ENCODE results near the gene PPIF.

DNA sequence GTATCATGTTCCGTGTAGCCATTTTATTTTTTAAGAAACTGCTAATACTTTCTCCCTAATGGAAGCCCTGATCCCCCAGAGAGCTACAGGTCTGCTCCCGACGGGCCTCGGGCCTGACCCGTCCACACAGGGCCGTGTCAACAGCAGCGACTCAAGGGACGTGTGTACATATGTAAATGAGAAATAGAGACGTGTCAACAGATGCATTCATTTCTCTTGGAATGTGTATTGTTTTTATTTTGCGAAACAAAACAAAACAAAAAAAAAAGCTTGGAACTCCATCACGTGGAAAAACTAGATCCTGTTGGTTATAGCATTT is 31.7 kb upstream of the PPIF start:
- TF ChIP-seq, protein P1, sequence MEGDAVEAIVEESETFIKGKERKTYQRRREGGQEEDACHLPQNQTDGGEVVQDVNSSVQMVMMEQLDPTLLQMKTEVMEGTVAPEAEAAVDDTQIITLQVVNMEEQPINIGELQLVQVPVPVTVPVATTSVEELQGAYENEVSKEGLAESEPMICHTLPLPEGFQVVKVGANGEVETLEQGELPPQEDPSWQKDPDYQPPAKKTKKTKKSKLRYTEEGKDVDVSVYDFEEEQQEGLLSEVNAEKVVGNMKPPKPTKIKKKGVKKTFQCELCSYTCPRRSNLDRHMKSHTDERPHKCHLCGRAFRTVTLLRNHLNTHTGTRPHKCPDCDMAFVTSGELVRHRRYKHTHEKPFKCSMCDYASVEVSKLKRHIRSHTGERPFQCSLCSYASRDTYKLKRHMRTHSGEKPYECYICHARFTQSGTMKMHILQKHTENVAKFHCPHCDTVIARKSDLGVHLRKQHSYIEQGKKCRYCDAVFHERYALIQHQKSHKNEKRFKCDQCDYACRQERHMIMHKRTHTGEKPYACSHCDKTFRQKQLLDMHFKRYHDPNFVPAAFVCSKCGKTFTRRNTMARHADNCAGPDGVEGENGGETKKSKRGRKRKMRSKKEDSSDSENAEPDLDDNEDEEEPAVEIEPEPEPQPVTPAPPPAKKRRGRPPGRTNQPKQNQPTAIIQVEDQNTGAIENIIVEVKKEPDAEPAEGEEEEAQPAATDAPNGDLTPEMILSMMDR (conservative IDR thresholded peaks at IDR 0.05) = no peak
- no peak for TF ChIP-seq EZH2 (IDR thresholded peaks at IDR 0.05; ENCODE audit: low read depth)
